Measurements from ENCODE around the gene OSBP.

DNA sequence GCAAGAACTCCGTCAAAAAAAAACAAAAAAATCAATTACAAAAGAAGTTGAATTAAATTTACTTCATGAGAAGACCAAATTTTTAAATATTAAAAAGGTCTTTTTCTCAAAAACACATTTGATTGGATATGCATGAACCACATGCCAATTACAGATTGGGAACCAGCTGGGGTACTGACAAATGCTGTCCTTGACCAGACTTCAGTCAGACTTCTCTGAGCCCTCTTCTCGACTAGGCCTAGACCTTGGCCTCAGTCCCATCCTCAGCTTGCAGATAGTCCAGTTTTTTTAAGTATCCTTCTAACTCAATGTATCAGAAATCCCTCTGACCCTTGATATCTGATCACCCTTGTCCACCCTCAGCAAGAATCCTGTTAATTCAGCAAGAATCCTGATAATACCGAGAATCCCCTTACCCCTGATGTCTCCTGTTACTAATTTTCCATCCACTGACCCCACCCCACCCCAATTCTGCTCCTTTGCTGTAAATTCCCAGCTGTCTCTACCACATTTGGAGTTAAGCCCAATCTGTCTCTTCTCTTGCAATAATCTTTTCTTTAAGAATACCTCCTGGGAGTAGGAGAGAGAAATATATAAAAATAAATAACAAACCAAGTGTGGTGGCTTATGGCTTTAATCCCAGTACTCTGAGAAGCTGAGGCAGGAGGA, 73.3 kb downstream of the OSBP start:
- TF ChIP-seq, protein P1, sequence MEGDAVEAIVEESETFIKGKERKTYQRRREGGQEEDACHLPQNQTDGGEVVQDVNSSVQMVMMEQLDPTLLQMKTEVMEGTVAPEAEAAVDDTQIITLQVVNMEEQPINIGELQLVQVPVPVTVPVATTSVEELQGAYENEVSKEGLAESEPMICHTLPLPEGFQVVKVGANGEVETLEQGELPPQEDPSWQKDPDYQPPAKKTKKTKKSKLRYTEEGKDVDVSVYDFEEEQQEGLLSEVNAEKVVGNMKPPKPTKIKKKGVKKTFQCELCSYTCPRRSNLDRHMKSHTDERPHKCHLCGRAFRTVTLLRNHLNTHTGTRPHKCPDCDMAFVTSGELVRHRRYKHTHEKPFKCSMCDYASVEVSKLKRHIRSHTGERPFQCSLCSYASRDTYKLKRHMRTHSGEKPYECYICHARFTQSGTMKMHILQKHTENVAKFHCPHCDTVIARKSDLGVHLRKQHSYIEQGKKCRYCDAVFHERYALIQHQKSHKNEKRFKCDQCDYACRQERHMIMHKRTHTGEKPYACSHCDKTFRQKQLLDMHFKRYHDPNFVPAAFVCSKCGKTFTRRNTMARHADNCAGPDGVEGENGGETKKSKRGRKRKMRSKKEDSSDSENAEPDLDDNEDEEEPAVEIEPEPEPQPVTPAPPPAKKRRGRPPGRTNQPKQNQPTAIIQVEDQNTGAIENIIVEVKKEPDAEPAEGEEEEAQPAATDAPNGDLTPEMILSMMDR (IDR thresholded peaks at IDR 0.05; ENCODE audit: low read depth, low read length) = no peak
- no peak for TF ChIP-seq EZH2phosphoT487 (IDR thresholded peaks at IDR 0.05; ENCODE audit: low read depth)

All from OCI-LY3 (cell line).